ENCODE results near the gene TP53BP1. TPM values are rescaled to one million over a fixed set of nuclear protein-coding genes. Genes with fewer than 3 reads are reported as not detected.

The TP53BP1 gene
- total and polyA plus RNA-seq, 2 of the 13 experiments (the other 11 are each of a cell fraction or from before 2014, with no cell fraction given), result 17.1 to 17.4 TPM

DNA sequence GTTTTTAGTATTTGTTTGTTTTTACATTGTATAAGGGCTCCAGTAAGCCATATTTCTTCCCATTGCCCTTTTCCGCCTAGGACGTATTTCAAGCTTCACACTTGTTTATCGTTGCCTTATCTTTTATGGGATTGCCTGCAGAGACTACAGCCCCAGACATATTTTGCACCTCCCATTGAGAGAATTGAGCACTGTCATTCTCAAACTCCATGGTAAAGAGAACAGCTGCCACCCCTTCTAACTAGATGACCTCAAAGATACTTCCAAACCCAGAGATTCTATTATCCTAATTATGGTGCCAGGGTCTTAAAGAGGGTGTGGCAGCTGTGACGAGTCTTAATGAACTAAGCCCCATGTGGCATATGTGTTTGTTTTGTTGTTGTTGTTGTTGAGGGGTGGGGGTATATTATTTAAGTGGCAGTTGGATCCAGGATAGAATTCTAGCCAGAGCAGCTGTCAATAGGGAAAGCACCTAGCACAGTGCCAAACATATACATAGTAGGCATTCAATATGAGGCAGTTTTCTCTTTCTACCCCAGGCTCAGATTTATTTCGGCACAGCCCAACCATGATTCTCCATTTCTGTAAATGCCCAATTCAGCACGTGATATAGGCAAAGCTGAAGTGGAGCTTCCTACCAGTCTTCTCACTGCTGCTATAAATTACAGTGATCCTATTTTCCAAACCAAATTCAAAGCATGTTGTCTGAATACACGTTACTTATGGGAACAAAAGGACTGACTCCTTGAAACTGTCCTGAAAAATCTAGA is 932 bp upstream of the TP53BP1 start:
- Histone ChIP-seq H4K20me1 (ENCODE audit: insufficient read depth, low read length) (no peaks in the 10 kb centered on the region), H3K9me3 (ENCODE audit: low read length) (no peaks in the 10 kb centered on the region), H3K4me1 (ENCODE audit: insufficient read depth, low read length) (peaks cover 23% of the 10 kb centered on the region), H3K36me3 (replicated peaks in 1 of 2; ENCODE audit: control insufficient read depth in 1 of 2, insufficient read depth in 2 of 2, low read length in 2 of 2) (no peaks in the 10 kb centered on the region; a peak in 1 of 5 replicates), H3K9ac (ENCODE audit: insufficient read depth, low read depth, low read length) (peak overlapping the region; percentile 60), H3K4me3 (replicated peaks in 1 of 3; ENCODE audit: insufficient read depth in 1 of 3, low read depth in 2 of 3, low read length in 3 of 3) (peak overlapping the region; percentile 82 to 98 (median 86)), H3K27ac (ENCODE audit: extremely low read length, insufficient read depth, low read length) (peak overlapping the region; percentile 34), H2AFZ (ENCODE audit: low read length) (peak overlapping the region; percentile 97), H3K79me2 (ENCODE audit: insufficient read depth, low read length) (peaks cover 4% of the 10 kb centered on the region), H3K27me3 (ENCODE audit: control insufficient read depth in 1 of 2, insufficient read depth in 2 of 2, low read length in 2 of 2) (no peaks in the 10 kb centered on the region; a peak in 1 of 5 replicates), H3K4me2 (ENCODE audit: low read depth, low read length) (peak overlapping the region; percentile 96)
- WGBS (ENCODE audit: low lambda C conversion rate), result 22% methylated on average over 7 of the region's 7 CpGs
- no TSS peak for BruUV-seq (replicated peaks)
- in situ Hi-C loops (cut with HindIII; ENCODE audit: extremely low pct_ligation_motif_present, low pct_unique_long_range_greater_than_20kb) (no loop called here), intact Hi-C loops (cut with micrococcal nuclease; ENCODE audit: unreplicated experiment) (loop anchor here (2.0 kb wide), 1 partner anchor 17 kb away; no protein-coding TSS in a partner anchor)
- ATAC-seq (no peak; the same call in 2 of the 3 replicates), FAIRE-seq (no peak), DNase-seq (ENCODE audit: low spot score) (no peak)
- POLR2A ChIA-PET, result interaction anchor here (1.2 to 2.7 kb wide), 2 partner anchors 16 to 123 kb away, joined by 3 to 24 read pairs; partner anchors contain the start of genes TUBGCP4 and ZSCAN29
- TF ChIP-seq ZFP1 (CRISPR knock-in tag; IDR thresholded peaks at IDR 0.05), result no peak
- TF ChIP-seq, protein P1, sequence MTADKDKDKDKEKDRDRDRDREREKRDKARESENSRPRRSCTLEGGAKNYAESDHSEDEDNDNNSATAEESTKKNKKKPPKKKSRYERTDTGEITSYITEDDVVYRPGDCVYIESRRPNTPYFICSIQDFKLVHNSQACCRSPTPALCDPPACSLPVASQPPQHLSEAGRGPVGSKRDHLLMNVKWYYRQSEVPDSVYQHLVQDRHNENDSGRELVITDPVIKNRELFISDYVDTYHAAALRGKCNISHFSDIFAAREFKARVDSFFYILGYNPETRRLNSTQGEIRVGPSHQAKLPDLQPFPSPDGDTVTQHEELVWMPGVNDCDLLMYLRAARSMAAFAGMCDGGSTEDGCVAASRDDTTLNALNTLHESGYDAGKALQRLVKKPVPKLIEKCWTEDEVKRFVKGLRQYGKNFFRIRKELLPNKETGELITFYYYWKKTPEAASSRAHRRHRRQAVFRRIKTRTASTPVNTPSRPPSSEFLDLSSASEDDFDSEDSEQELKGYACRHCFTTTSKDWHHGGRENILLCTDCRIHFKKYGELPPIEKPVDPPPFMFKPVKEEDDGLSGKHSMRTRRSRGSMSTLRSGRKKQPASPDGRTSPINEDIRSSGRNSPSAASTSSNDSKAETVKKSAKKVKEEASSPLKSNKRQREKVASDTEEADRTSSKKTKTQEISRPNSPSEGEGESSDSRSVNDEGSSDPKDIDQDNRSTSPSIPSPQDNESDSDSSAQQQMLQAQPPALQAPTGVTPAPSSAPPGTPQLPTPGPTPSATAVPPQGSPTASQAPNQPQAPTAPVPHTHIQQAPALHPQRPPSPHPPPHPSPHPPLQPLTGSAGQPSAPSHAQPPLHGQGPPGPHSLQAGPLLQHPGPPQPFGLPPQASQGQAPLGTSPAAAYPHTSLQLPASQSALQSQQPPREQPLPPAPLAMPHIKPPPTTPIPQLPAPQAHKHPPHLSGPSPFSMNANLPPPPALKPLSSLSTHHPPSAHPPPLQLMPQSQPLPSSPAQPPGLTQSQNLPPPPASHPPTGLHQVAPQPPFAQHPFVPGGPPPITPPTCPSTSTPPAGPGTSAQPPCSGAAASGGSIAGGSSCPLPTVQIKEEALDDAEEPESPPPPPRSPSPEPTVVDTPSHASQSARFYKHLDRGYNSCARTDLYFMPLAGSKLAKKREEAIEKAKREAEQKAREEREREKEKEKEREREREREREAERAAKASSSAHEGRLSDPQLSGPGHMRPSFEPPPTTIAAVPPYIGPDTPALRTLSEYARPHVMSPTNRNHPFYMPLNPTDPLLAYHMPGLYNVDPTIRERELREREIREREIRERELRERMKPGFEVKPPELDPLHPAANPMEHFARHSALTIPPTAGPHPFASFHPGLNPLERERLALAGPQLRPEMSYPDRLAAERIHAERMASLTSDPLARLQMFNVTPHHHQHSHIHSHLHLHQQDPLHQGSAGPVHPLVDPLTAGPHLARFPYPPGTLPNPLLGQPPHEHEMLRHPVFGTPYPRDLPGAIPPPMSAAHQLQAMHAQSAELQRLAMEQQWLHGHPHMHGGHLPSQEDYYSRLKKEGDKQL (CRISPR knock-in tag; IDR thresholded peaks at IDR 0.05; ENCODE audit: low read depth), result no peak
- no peak for TF ChIP-seq KAT7 (CRISPR knock-in tag; IDR thresholded peaks at IDR 0.05; ENCODE audit: borderline replicate concordance)
- no peak for TF ChIP-seq MBD4 (IDR thresholded peaks at IDR 0.05; ENCODE audit: borderline replicate concordance, low read length)
- TF ChIP-seq, protein P2, sequence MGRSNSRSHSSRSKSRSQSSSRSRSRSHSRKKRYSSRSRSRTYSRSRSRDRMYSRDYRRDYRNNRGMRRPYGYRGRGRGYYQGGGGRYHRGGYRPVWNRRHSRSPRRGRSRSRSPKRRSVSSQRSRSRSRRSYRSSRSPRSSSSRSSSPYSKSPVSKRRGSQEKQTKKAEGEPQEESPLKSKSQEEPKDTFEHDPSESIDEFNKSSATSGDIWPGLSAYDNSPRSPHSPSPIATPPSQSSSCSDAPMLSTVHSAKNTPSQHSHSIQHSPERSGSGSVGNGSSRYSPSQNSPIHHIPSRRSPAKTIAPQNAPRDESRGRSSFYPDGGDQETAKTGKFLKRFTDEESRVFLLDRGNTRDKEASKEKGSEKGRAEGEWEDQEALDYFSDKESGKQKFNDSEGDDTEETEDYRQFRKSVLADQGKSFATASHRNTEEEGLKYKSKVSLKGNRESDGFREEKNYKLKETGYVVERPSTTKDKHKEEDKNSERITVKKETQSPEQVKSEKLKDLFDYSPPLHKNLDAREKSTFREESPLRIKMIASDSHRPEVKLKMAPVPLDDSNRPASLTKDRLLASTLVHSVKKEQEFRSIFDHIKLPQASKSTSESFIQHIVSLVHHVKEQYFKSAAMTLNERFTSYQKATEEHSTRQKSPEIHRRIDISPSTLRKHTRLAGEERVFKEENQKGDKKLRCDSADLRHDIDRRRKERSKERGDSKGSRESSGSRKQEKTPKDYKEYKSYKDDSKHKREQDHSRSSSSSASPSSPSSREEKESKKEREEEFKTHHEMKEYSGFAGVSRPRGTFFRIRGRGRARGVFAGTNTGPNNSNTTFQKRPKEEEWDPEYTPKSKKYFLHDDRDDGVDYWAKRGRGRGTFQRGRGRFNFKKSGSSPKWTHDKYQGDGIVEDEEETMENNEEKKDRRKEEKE (IDR thresholded peaks at IDR 0.05), result no peak
- CTCF ChIA-PET (ENCODE audit: low intra/inter-chr PET ratio, low total read pairs), result no interaction called here

Measured in HepG2 (cell line).